Testis (tissue), 2 donors: ENCODE data around the gene PRUNE2.

Experiments used
- CTCF ChIP-seq, 3 experiments: fragments of 450-650 bp in 2 of 3; fragments of 200-600 bp in 1 of 3; sonication (generic) in 1 of 3; IDR thresholded peaks; one replicate each; pipeline ENCODE4 v1.5.1; 2016 to 2019; ENCODE audit warnings: antibody characterized with exemption in 3 of 3, mild to moderate bottlenecking in 2 of 3, moderate library complexity in 1 of 3
- POLR2A ChIP-seq: fragments of 450-650 bp; IDR thresholded peaks from one replicate; pipeline ENCODE4 v1.6.1; 2017; ENCODE audit warnings: antibody characterized with exemption, mild to moderate bottlenecking, moderate library complexity

GRCh38 chr9:76701441-76702039 is 204.4 kb downstream of the PRUNE2 start:
- TF ChIP-seq POLR2A = no peak
- TF ChIP-seq CTCF (IDR thresholded peaks at IDR 0.05) = no peak
